22Rv1 (cell line): Measurements from ENCODE around the gene GLT6D1.

Experiments
- CTCF ChIP-seq: fragments of 450-650 bp; IDR thresholded peaks from 2 replicates; pipeline ENCODE4 v1.5.1; 2017; ENCODE audit warnings: mild to moderate bottlenecking
- ZFX ChIP-seq: fragments of 450-650 bp; IDR thresholded peaks from 2 replicates; pipeline ENCODE4 v1.6.1; 2017; ENCODE audit warnings: antibody characterized with exemption, borderline replicate concordance

GRCh38 chr9:135689011-135689410 lies 49.7 kb upstream of the GLT6D1 start:
- TF ChIP-seq CTCF: no peak
- no peak for TF ChIP-seq ZFX
